CD4-positive, alpha-beta T cell (primary cell): ENCODE results near the gene SORCS2. TPM values are rescaled to one million over a fixed set of nuclear protein-coding genes. Genes with fewer than 3 reads are reported as not detected.

Source experiments
- ATAC-seq: fragments of 200-7000 bp; cut with Tn5 transposase; one replicate; pipeline ENCODE4 v1.10.0; 2022; ENCODE audit warnings: mild to moderate bottlenecking; ENCODE audit not compliant: poor library complexity
- CTCF ChIA-PET: fragments of 350-600 bp; sonication (Branson Sonifier 250); formaldehyde crosslinking; loops from one replicate; lab custom pipeline; 2021; ENCODE audit warnings: antibody characterized with exemption, inconsistent platforms; lab: Charles Lee
- POLR2A ChIA-PET: fragments of 350-600 bp; sonication (Branson Sonifier 250); formaldehyde crosslinking; loops from one replicate; lab custom pipeline; 2021; ENCODE audit warnings: antibody characterized with exemption, inconsistent platforms; lab: Charles Lee
- DNase-seq, 14 experiments: peaks; one replicate each; pipeline ENCODE4 v3.0.0-alpha.2; 2013 to 2020; ENCODE audit warnings: mixed read lengths in 2 of 14
- H3K27ac ChIP-seq, 2 donors: one replicate each; pipeline versions ENCODE4 v1.5.1 to v1.7.0; 2013; ENCODE audit warnings: low read length in 2 of 2, low read depth in 1 of 2, mild to moderate bottlenecking in 1 of 2
- H3K27me3 ChIP-seq, 2 experiments: 1 replicate in 1 of 2; 2 replicates in 1 of 2; pipeline versions ENCODE4 v1.6.1 to v1.7.0; 2013; ENCODE audit warnings: low read length in 2 of 2, control low read depth in 1 of 2, mild to moderate bottlenecking in 1 of 2, moderate library complexity in 1 of 2; ENCODE audit not compliant: insufficient read depth in 2 of 2, control insufficient read depth in 1 of 2
- H3K36me3 ChIP-seq: one replicate; pipeline ENCODE4 v1.6.1; 2013; ENCODE audit warnings: low read length, control low read depth; ENCODE audit not compliant: insufficient read depth
- H3K4me1 ChIP-seq: one replicate; pipeline ENCODE4 v1.6.1; 2013; ENCODE audit warnings: low read length, control low read depth; ENCODE audit not compliant: insufficient read depth
- H3K4me3 ChIP-seq: one replicate; pipeline ENCODE4 v1.5.1; 2013; ENCODE audit warnings: mild to moderate bottlenecking, low read length, moderate library complexity
- H3K9me3 ChIP-seq, 2 experiments: 1 replicate in 1 of 2; 2 replicates in 1 of 2; pipeline versions ENCODE4 v1.6.1 to v1.7.0; 2013; ENCODE audit warnings: low read length in 2 of 2, mild to moderate bottlenecking in 2 of 2, control low read depth in 1 of 2, moderate library complexity in 1 of 2; ENCODE audit not compliant: control insufficient read depth in 1 of 2, insufficient read depth in 1 of 2
- H3K27ac Mint-ChIP-seq: one replicate; pipeline ENCODE4 v1.8.0; 2020; ENCODE audit warnings: mixed read lengths
- H3K27me3 Mint-ChIP-seq: one replicate; pipeline ENCODE4 v1.8.0; 2021; ENCODE audit warnings: mixed read lengths
- H3K36me3 Mint-ChIP-seq: one replicate; pipeline ENCODE4 v1.8.0; 2021; ENCODE audit warnings: low read depth, mixed read lengths
- H3K4me1 Mint-ChIP-seq: one replicate; pipeline ENCODE4 v1.8.0; 2021; ENCODE audit warnings: low read depth, mixed read lengths
- H3K4me3 Mint-ChIP-seq: one replicate; pipeline ENCODE4 v1.8.0; 2020; ENCODE audit warnings: mild to moderate bottlenecking, mixed read lengths
- H3K9me3 Mint-ChIP-seq: one replicate; pipeline ENCODE4 v1.8.0; 2020; ENCODE audit warnings: mixed read lengths
- CTCF ChIP-seq: fragments of 200-600 bp; IDR thresholded peaks from one replicate; pipeline ENCODE4 v1.8.0; 2022; ENCODE audit warnings: antibody characterized with exemption, mild to moderate bottlenecking
- intact Hi-C, 2 experiments: fragments of 100-400 bp; cut with DNase I in 1 of 2; cut with micrococcal nuclease in 1 of 2; formaldehyde crosslinking; loops; one replicate each; pipeline versions ENCODE4 v1.15.1 to v1.9.0; 2023 to 2025; cut with DNase I, micrococcal nuclease
- total RNA-seq, 174 experiments: library from RNA in 2 of 174; stranded (reverse) in 2 of 174; gene quantifications; one replicate each; pipeline ENCODE4 v1.2.3 and lab custom pipeline; 2021 to 2026

The SORCS2 gene
- total RNA-seq, 2 experiments from 2014 or later, result not detected

- no peak overlapping the region for H3K4me3 Mint-ChIP-seq
- ATAC-seq, result no peak
- CTCF ChIA-PET, result no interaction called here
- POLR2A ChIA-PET, result no interaction called here
- Histone ChIP-seq H3K27me3 (peaks cover 0 to 3% of the 10 kb centered on the region in 2 experiments), H3K4me3 (no peak overlapping the region), H3K36me3 (no peaks in the 10 kb centered on the region), H3K4me1 (no peaks in the 10 kb centered on the region), H3K27ac (no peak overlapping the region), H3K9me3 (peaks cover 2 to 27% of the 10 kb centered on the region in 2 experiments)
- no peak overlapping the region for H3K27ac Mint-ChIP-seq
- intact Hi-C loops, result no loop called here
- peaks cover 13% of the 10 kb centered on the region for H3K27me3 Mint-ChIP-seq
- peaks cover 3% of the 10 kb centered on the region for H3K9me3 Mint-ChIP-seq
- DNase-seq, result no peak
- no peak for TF ChIP-seq CTCF
- no peaks in the 10 kb centered on the region for H3K36me3 Mint-ChIP-seq
- no peaks in the 10 kb centered on the region for H3K4me1 Mint-ChIP-seq
Observed at GRCh38 chr4:7584606-7585159, 392.3 kb downstream of the SORCS2 start.

- H3K36me3 ChIP-seq, result no peaks in the 10 kb centered on the region
- H3K27me3 ChIP-seq, result peaks cover 0 to 3% of the 10 kb centered on the region in 2 experiments
- peaks cover 16% of the 10 kb centered on the region for H3K27me3 Mint-ChIP-seq
- ChIA-PET POLR2A (no interaction called here), CTCF (no interaction called here)
- H3K4me1 Mint-ChIP-seq, result no peaks in the 10 kb centered on the region
- H3K4me3 ChIP-seq, result no peak overlapping the region
- no peaks in the 10 kb centered on the region for H3K36me3 Mint-ChIP-seq
- TF ChIP-seq CTCF, result no peak
- DNase-seq (no peak), ATAC-seq (no peak)
- intact Hi-C loops, result no loop called here
- peaks cover 0 to 24% of the 10 kb centered on the region in 2 experiments for H3K9me3 ChIP-seq
- H3K27ac Mint-ChIP-seq, result no peak overlapping the region
- H3K4me1 ChIP-seq, result no peaks in the 10 kb centered on the region
- H3K27ac ChIP-seq, result no peak overlapping the region
- H3K4me3 Mint-ChIP-seq, result no peak overlapping the region
- no peaks in the 10 kb centered on the region for H3K9me3 Mint-ChIP-seq
Observed at GRCh38 chr4:7585768-7586167, 393.4 kb downstream of the SORCS2 start.

DNA sequence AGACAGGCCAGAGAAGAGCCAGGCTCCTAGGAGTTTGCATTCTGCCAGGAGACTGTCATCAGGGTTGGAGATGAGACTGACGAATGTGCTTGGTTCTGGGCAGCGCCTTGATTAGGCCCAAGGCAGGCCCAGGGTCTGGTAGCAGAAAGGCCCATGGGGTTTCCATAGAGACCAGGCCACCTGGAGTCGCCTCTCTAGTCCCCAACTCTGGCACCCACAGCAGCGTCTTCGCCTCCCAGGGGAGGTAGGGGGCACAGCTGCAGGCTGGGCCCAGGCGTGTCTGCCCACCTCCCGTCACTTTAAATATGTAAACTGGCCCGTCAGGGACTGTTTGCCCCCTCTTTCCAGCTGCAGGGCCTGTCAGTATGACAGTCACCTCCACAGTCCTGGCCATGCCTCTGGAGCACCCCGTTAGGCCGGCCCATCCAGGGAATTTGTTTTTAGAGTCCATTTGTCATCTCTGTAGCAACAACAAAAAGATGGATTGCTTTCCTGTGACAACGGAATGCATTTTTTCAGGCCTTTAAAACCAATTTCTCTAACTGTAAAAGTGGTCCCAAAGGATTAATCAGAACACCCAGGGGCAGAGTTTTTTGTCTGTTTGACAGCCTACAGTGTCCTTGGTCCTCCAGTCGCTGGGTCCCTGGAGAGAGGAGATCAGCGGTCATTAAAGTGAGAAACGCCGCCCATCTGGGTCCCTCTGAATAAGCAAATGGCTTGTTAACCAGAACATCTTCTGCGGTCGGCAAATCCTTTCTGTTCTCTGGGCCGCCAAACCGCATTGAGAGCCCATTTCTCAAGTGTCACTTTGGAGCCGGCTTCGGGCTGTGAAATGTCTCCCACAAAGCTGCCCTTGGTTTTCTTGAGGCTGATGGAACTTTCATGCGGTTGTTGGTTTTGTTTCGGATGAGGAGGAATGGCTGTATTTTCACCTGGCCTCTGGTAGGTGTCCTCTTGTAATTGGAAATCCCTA lies 395.4 kb downstream of the SORCS2 start:
- no peak overlapping the region for H3K4me3 Mint-ChIP-seq
- Histone ChIP-seq H3K9me3 (peaks cover 0 to 17% of the 10 kb centered on the region in 2 experiments), H3K36me3 (no peaks in the 10 kb centered on the region), H3K27me3 (peaks cover 0 to 3% of the 10 kb centered on the region in 2 experiments), H3K4me1 (no peaks in the 10 kb centered on the region), H3K27ac (no peak overlapping the region), H3K4me3 (no peak overlapping the region)
- H3K27me3 Mint-ChIP-seq, result peaks cover 16% of the 10 kb centered on the region
- H3K9me3 Mint-ChIP-seq, result no peaks in the 10 kb centered on the region
- intact Hi-C loops, result no loop called here
- ATAC-seq (no peak), DNase-seq (no peak)
- CTCF ChIA-PET, result no interaction called here
- no peak overlapping the region for H3K27ac Mint-ChIP-seq
- H3K36me3 Mint-ChIP-seq, result no peaks in the 10 kb centered on the region
- TF ChIP-seq CTCF, result no peak
- POLR2A ChIA-PET, result no interaction called here
- no peaks in the 10 kb centered on the region for H3K4me1 Mint-ChIP-seq
